ENCODE data around the gene LRRTM1. TPM values are rescaled to one million over a fixed set of nuclear protein-coding genes. Genes with fewer than 3 reads are reported as not detected.

Gene LRRTM1
- total and polyA plus RNA-seq, 2 of the 8 experiments (the other 6 are each of a cell fraction or from before 2014, with no cell fraction given): 1.4 to 2.3 TPM

DNA sequence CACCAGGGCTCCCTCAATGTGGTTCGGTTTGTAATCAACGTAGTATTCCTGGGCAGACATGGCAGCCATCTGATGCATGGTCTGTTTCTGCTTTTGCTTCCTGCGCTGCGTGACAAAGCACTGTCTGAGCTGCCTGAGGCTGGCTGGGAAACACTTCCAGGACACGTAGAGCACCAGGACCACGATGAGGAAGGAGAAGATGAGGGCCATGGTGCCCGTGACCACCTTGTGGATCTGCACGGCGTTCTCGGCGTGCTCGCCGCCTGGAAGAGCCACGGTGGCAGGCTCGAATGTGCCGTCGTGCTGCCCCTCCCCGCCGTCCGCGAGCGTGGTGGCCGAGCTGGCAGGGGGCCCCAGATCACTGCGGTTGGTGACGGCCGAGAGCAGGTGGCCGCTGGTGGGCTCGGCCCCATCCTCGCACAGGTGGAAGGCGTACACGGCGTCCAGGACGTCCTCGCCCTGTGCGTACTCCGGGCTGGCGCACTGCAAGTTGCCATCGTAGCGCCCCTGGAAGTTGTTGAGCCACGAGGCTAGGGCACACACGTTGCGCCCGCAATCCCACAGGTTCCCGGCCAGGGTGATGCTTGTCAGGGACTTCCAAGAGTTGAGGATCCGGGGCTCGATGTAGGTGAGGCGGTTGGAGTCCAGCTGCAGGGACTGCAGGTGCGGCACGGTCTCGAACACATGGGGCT lies 2.1 kb downstream of the LRRTM1 start (continued):
- TF ChIP-seq CHD7 (IDR thresholded peaks at IDR 0.05; ENCODE audit: insufficient replicate concordance, low read length) (no peak), BRCA1 (IDR thresholded peaks at IDR 0.05; ENCODE audit: low read depth, low read length) (no peak), SP2 (IDR thresholded peaks at IDR 0.05; ENCODE audit: low read length) (no peak), TAF1 (IDR thresholded peaks at IDR 0.05; ENCODE audit: low read depth, low read length) (no peak), KDM5A (IDR thresholded peaks at IDR 0.05; ENCODE audit: low read length) (no peak)
